Effector memory CD4-positive, alpha-beta T cell (primary cell): ENCODE data around the gene EXOC8.

Experiments
- DNase-seq, 3 donors: peaks; one replicate each; pipeline ENCODE4 v3.0.0-alpha.2; 2020
- H3K27ac ChIP-seq: 2 replicates; pipeline ENCODE4 v1.7.0; 2013; ENCODE audit warnings: mild to moderate bottlenecking, low read length, moderate library complexity; ENCODE audit not compliant: insufficient read depth, poor library complexity, severe bottlenecking
- H3K27me3 ChIP-seq: replicated peaks from 2 replicates; pipeline ENCODE4 v1.7.0; 2013; ENCODE audit warnings: mild to moderate bottlenecking, low read length; ENCODE audit not compliant: insufficient read depth, control insufficient read depth, poor library complexity, severe bottlenecking
- H3K36me3 ChIP-seq: 2 replicates; pipeline ENCODE4 v1.7.0; 2013; ENCODE audit warnings: mild to moderate bottlenecking, low read length, moderate library complexity; ENCODE audit not compliant: control insufficient read depth, insufficient read depth
- H3K4me1 ChIP-seq: 2 replicates; pipeline ENCODE4 v1.7.0; 2013; ENCODE audit warnings: low read length, mild to moderate bottlenecking; ENCODE audit not compliant: control insufficient read depth, insufficient read depth, poor library complexity, severe bottlenecking
- H3K4me3 ChIP-seq: 2 replicates; pipeline ENCODE4 v1.7.0; 2013; ENCODE audit warnings: low read length, low read depth, mild to moderate bottlenecking; ENCODE audit not compliant: insufficient read depth, poor library complexity, severe bottlenecking
- H3K9me3 ChIP-seq: 2 replicates; pipeline ENCODE4 v1.7.0; 2013; ENCODE audit warnings: mild to moderate bottlenecking, low read length, moderate library complexity; ENCODE audit not compliant: control insufficient read depth

The EXOC8 gene

GRCh38 chr1:231318568-231318967, 19.1 kb downstream of the EXOC8 start:
- H3K9me3 ChIP-seq, result no peaks in the 10 kb centered on the region
- no peak for DNase-seq

GRCh38 chr1:231318015-231318355, 19.7 kb downstream of the EXOC8 start:
- no peak for DNase-seq
- H3K27ac ChIP-seq, result no peak overlapping the region
- no peaks in the 10 kb centered on the region for H3K36me3 ChIP-seq
- no peak overlapping the region for H3K4me3 ChIP-seq
- no peaks in the 10 kb centered on the region for H3K27me3 ChIP-seq
- no peaks in the 10 kb centered on the region for H3K4me1 ChIP-seq
- no peaks in the 10 kb centered on the region for H3K9me3 ChIP-seq

More at GRCh38 chr1:231318568-231318967, 19.1 kb downstream of the EXOC8 start:
- H3K4me3 ChIP-seq, result no peak overlapping the region
- no peaks in the 10 kb centered on the region for H3K27me3 ChIP-seq
- H3K27ac ChIP-seq, result no peak overlapping the region
- H3K36me3 ChIP-seq, result no peaks in the 10 kb centered on the region
- H3K4me1 ChIP-seq, result no peaks in the 10 kb centered on the region

GRCh38 chr1:231317306-231318014, 20.2 kb downstream of the EXOC8 start:
- no peaks in the 10 kb centered on the region for H3K27me3 ChIP-seq
- H3K27ac ChIP-seq, result no peak overlapping the region
- no peaks in the 10 kb centered on the region for H3K4me1 ChIP-seq
- no peaks in the 10 kb centered on the region for H3K9me3 ChIP-seq
- no peaks in the 10 kb centered on the region for H3K36me3 ChIP-seq
- H3K4me3 ChIP-seq, result no peak overlapping the region
- no peak for DNase-seq

GRCh38 chr1:231315887-231316286, 21.8 kb downstream of the EXOC8 start:
- no peaks in the 10 kb centered on the region for H3K27me3 ChIP-seq
- no peaks in the 10 kb centered on the region for H3K36me3 ChIP-seq
- no peak overlapping the region for H3K27ac ChIP-seq
- no peaks in the 10 kb centered on the region for H3K9me3 ChIP-seq
- H3K4me1 ChIP-seq, result no peaks in the 10 kb centered on the region
- H3K4me3 ChIP-seq, result no peak overlapping the region
- no peak for DNase-seq

- H3K36me3 ChIP-seq, result no peaks in the 10 kb centered on the region
- DNase-seq, result no peak
- H3K27me3 ChIP-seq, result no peaks in the 10 kb centered on the region
- H3K4me3 ChIP-seq, result no peak overlapping the region
- H3K27ac ChIP-seq, result no peak overlapping the region
- no peaks in the 10 kb centered on the region for H3K9me3 ChIP-seq
- no peaks in the 10 kb centered on the region for H3K4me1 ChIP-seq
Measured at GRCh38 chr1:231313661-231314060, 24.0 kb downstream of the EXOC8 start.

- no peak overlapping the region for H3K4me3 ChIP-seq
- H3K27ac ChIP-seq, result no peak overlapping the region
- H3K36me3 ChIP-seq, result no peaks in the 10 kb centered on the region
- DNase-seq, result no peak
- H3K4me1 ChIP-seq, result no peaks in the 10 kb centered on the region
- H3K9me3 ChIP-seq, result no peaks in the 10 kb centered on the region
- no peaks in the 10 kb centered on the region for H3K27me3 ChIP-seq
Measured at GRCh38 chr1:231312432-231312788, 25.2 kb downstream of the EXOC8 start.

GRCh38 chr1:231311720-231312431, 25.8 kb downstream of the EXOC8 start:
- DNase-seq, result no peak
- H3K4me3 ChIP-seq, result no peak overlapping the region
- H3K27me3 ChIP-seq, result no peaks in the 10 kb centered on the region
- no peaks in the 10 kb centered on the region for H3K36me3 ChIP-seq
- H3K9me3 ChIP-seq, result no peaks in the 10 kb centered on the region
- no peak overlapping the region for H3K27ac ChIP-seq
- H3K4me1 ChIP-seq, result no peaks in the 10 kb centered on the region

GRCh38 chr1:231310391-231310934, 27.2 kb downstream of the EXOC8 start:
- Histone ChIP-seq H3K9me3 (no peaks in the 10 kb centered on the region), H3K27ac (no peak overlapping the region), H3K27me3 (no peaks in the 10 kb centered on the region), H3K4me3 (no peak overlapping the region), H3K4me1 (no peaks in the 10 kb centered on the region), H3K36me3 (no peaks in the 10 kb centered on the region)
- DNase-seq, result no peak

- DNase-seq, result no peak
- Histone ChIP-seq H3K4me1 (no peaks in the 10 kb centered on the region), H3K9me3 (no peaks in the 10 kb centered on the region), H3K27me3 (no peaks in the 10 kb centered on the region), H3K36me3 (no peaks in the 10 kb centered on the region), H3K27ac (no peak overlapping the region), H3K4me3 (no peak overlapping the region)
Measured at GRCh38 chr1:231301990-231302389, 35.7 kb downstream of the EXOC8 start.

- DNase-seq, result no peak
- H3K27me3 ChIP-seq, result no peaks in the 10 kb centered on the region
- no peak overlapping the region for H3K4me3 ChIP-seq
- no peaks in the 10 kb centered on the region for H3K4me1 ChIP-seq
- no peak overlapping the region for H3K27ac ChIP-seq
- H3K9me3 ChIP-seq, result no peaks in the 10 kb centered on the region
- no peaks in the 10 kb centered on the region for H3K36me3 ChIP-seq
Measured at GRCh38 chr1:231295938-231296337, 41.7 kb downstream of the EXOC8 start.
